Suprapubic skin (tissue), 4 donors: Measurements from ENCODE around the gene CLEC2D.

Experiments used
- CTCF ChIP-seq, 2 donors: fragments of 200-600 bp in 1 of 2; fragments of 450-650 bp in 1 of 2; sonication (generic) in 1 of 2; IDR thresholded peaks; one replicate each; pipeline ENCODE4 v1.5.1; 2016 to 2019; ENCODE audit warnings: antibody characterized with exemption in 2 of 2, mild to moderate bottlenecking in 1 of 2, moderate library complexity in 1 of 2
- POLR2A ChIP-seq, 2 donors: fragments of 450-650 bp; IDR thresholded peaks; one replicate each; pipeline ENCODE4 v1.6.1; 2017; ENCODE audit warnings: antibody characterized with exemption in 2 of 2, mild to moderate bottlenecking in 2 of 2, moderate library complexity in 2 of 2
- POLR2AphosphoS5 ChIP-seq, 3 donors: sonication (generic); formaldehyde crosslinking; IDR thresholded peaks; one replicate each; pipeline ENCODE4 v1.6.1; 2017; ENCODE audit warnings: antibody characterized with exemption in 3 of 3

GRCh38 chr12:9692909-9693308 is 23.4 kb downstream of the CLEC2D start:
- TF ChIP-seq CTCF (IDR thresholded peaks at IDR 0.05) = no peak
- no peak for TF ChIP-seq POLR2AphosphoS5 (IDR thresholded peaks at IDR 0.05)
- TF ChIP-seq POLR2A (IDR thresholded peaks at IDR 0.05) = no peak
